ENCODE data around the gene ECM2.

GRCh38 chr9:92468206-92468605, 67.6 kb downstream of the ECM2 start:
- TF ChIP-seq, protein P1, sequence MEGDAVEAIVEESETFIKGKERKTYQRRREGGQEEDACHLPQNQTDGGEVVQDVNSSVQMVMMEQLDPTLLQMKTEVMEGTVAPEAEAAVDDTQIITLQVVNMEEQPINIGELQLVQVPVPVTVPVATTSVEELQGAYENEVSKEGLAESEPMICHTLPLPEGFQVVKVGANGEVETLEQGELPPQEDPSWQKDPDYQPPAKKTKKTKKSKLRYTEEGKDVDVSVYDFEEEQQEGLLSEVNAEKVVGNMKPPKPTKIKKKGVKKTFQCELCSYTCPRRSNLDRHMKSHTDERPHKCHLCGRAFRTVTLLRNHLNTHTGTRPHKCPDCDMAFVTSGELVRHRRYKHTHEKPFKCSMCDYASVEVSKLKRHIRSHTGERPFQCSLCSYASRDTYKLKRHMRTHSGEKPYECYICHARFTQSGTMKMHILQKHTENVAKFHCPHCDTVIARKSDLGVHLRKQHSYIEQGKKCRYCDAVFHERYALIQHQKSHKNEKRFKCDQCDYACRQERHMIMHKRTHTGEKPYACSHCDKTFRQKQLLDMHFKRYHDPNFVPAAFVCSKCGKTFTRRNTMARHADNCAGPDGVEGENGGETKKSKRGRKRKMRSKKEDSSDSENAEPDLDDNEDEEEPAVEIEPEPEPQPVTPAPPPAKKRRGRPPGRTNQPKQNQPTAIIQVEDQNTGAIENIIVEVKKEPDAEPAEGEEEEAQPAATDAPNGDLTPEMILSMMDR (IDR thresholded peaks at IDR 0.05; ENCODE audit: insufficient read depth, low read length, poor library complexity, severe bottlenecking) = no peak
- no peak for TF ChIP-seq EZH2phosphoT487 (conservative IDR thresholded peaks at IDR 0.05; ENCODE audit: low read length)

Data from SU-DHL-6 (cell line).